IMR-90 (cell line): Measurements from ENCODE around the gene DNAJB7.
A peak's percentile ranks its signal among the peaks of the same experiment; 100 is the strongest.

Experiments used
- CEBPB ChIP-seq: IDR thresholded peaks from 2 replicates; pipeline ENCODE4 v1.6.1; 2012; ENCODE audit warnings: low read depth, low read length, improper control_type of control experiment
- CTCF ChIP-seq: conservative IDR thresholded peaks from 2 replicates; pipeline ENCODE4 v1.5.1; 2012; ENCODE audit warnings: mild to moderate bottlenecking, low read depth, low read length, improper control_type of control experiment
- MAFK ChIP-seq: IDR thresholded peaks from 2 replicates; pipeline ENCODE4 v1.6.1; 2012; ENCODE audit warnings: low read depth, low read length, improper control_type of control experiment
- MAZ ChIP-seq: IDR thresholded peaks from 2 replicates; pipeline ENCODE4 v1.6.1; 2012; ENCODE audit warnings: low read depth, mild to moderate bottlenecking, low read length, improper control_type of control experiment, moderate library complexity, borderline replicate concordance
- MXI1 ChIP-seq: IDR thresholded peaks from 2 replicates; pipeline ENCODE4 v1.6.1; 2012; ENCODE audit warnings: low read depth, mild to moderate bottlenecking, low read length, moderate library complexity, borderline replicate concordance
- POLR2A ChIP-seq: IDR thresholded peaks from 2 replicates; pipeline ENCODE4 v1.6.1; 2012; ENCODE audit warnings: mild to moderate bottlenecking, low read depth, low read length

- TF ChIP-seq POLR2A (no peak), CTCF (no peak), MAFK (no peak), CEBPB (peak; percentile 38; the same call in 1 of the 2 replicates), MXI1 (no peak), MAZ (no peak)
Measured at GRCh38 chr22:40874016-40874415, 12.1 kb upstream of the DNAJB7 start.
